Astrocyte of the hippocampus (primary cell): ENCODE results near the gene MYO3A.

ENCODE experiments used
- DNase-seq: peaks from one replicate; pipeline ENCODE4 v3.0.0; 2011; ENCODE audit warnings: low read depth, low spot score

The MYO3A gene

GRCh38 chr10:26214004-26214403 is 280.0 kb downstream of the MYO3A start:
- no peak for DNase-seq

- DNase-seq, result peak; percentile 1
Measured at GRCh38 chr10:26214551-26215395, 280.7 kb downstream of the MYO3A start.

GRCh38 chr10:26215396-26215934 is 281.4 kb downstream of the MYO3A start:
- peak; percentile 6 for DNase-seq

GRCh38 chr10:26215935-26216584 is 282.0 kb downstream of the MYO3A start:
- peak; percentile 85 for DNase-seq

- peak; percentile 10 for DNase-seq
Measured at GRCh38 chr10:26216585-26217395, 282.8 kb downstream of the MYO3A start, which contains the start of gene GAD2. TSS of gene GAD2 (plus strand) at chr10:26216774. CDS start at chr10:26216810, 36 bp downstream.

- peak; percentile 30 for DNase-seq
Measured at GRCh38 chr10:26217396-26218086, 283.5 kb downstream of the MYO3A start.

GRCh38 chr10:26219676-26220075 is 285.6 kb downstream of the MYO3A start:
- DNase-seq, result peak; percentile 5

GRCh38 chr10:26220901-26221300 is 286.9 kb downstream of the MYO3A start:
- DNase-seq, result no peak

GRCh38 chr10:26221541-26221940 is 287.5 kb downstream of the MYO3A start:
- DNase-seq, result no peak

- no peak for DNase-seq
Measured at GRCh38 chr10:26222563-26222962, 288.5 kb downstream of the MYO3A start.

GRCh38 chr10:26225322-26225721 is 291.3 kb downstream of the MYO3A start:
- DNase-seq, result no peak

GRCh38 chr10:26227786-26228185 is 293.8 kb downstream of the MYO3A start:
- no peak for DNase-seq

- no peak for DNase-seq
Measured at GRCh38 chr10:26232174-26232573, 298.1 kb downstream of the MYO3A start.

GRCh38 chr10:26235761-26236160 is 301.7 kb downstream of the MYO3A start:
- DNase-seq, result no peak

GRCh38 chr10:26238378-26238777 is 304.3 kb downstream of the MYO3A start:
- no peak for DNase-seq

GRCh38 chr10:26242706-26243350 is 308.8 kb downstream of the MYO3A start:
- no peak for DNase-seq

GRCh38 chr10:26243351-26243720 is 309.3 kb downstream of the MYO3A start:
- DNase-seq, result no peak

GRCh38 chr10:26249681-26250080 is 315.7 kb downstream of the MYO3A start:
- no peak for DNase-seq

- no peak for DNase-seq
Measured at GRCh38 chr10:26251925-26252324, 317.9 kb downstream of the MYO3A start.

- no peak for DNase-seq
Measured at GRCh38 chr10:26254616-26255015, 320.6 kb downstream of the MYO3A start.

GRCh38 chr10:26259341-26259740 is 325.3 kb downstream of the MYO3A start:
- DNase-seq, result peak; percentile 32
